Fibroblast of lung (primary cell): Measurements from ENCODE around the gene ARMC5. TPM values are rescaled to one million over a fixed set of nuclear protein-coding genes. Genes with fewer than 3 reads are reported as not detected.

Experiments used
- DNase-seq, 2 donors: peaks; one replicate each; pipeline versions ENCODE4 v3.0.0 to v3.0.0-alpha.2; 2010; ENCODE audit warnings: low read depth in 2 of 2
- H2AFZ ChIP-seq: 2 replicates; pipeline ENCODE4 v1.5.1; 2012; ENCODE audit warnings: low read length, control low read depth, inconsistent platforms
- H3K27ac ChIP-seq: 2 replicates; pipeline ENCODE4 v1.5.1; 2011; ENCODE audit warnings: low read length, control low read depth; ENCODE audit not compliant: insufficient read depth
- H3K27me3 ChIP-seq: 2 replicates; pipeline ENCODE4 v1.5.1; 2011; ENCODE audit warnings: mild to moderate bottlenecking, low read length; ENCODE audit not compliant: control insufficient read depth, insufficient read depth
- H3K36me3 ChIP-seq: 2 replicates; pipeline ENCODE4 v1.5.1; 2011; ENCODE audit warnings: low read length; ENCODE audit not compliant: control insufficient read depth, insufficient read depth
- H3K4me1 ChIP-seq: 2 replicates; pipeline ENCODE4 v1.5.1; 2011; ENCODE audit warnings: low read length; ENCODE audit not compliant: control insufficient read depth, insufficient read depth; ENCODE audit errors: extremely low read depth
- H3K4me2 ChIP-seq: 2 replicates; pipeline ENCODE4 v1.5.1; 2011; ENCODE audit warnings: low read length, control low read depth; ENCODE audit not compliant: insufficient read depth; ENCODE audit errors: extremely low read depth
- H3K4me3 ChIP-seq, 4 experiments: fragments of 200-600 bp in 1 of 4; sonication (generic) in 1 of 4; replicated peaks in 1 of 4; 2 replicates each; pipeline ENCODE4 v1.5.1; 2011 to 2016; ENCODE audit warnings: low read length in 4 of 4, low read depth in 3 of 4, mild to moderate bottlenecking in 3 of 4, control low read depth in 2 of 4, inconsistent platforms in 1 of 4, mixed read lengths in 1 of 4; ENCODE audit not compliant: insufficient read depth in 1 of 4; ENCODE audit errors: control extremely low read depth in 1 of 4
- H3K79me2 ChIP-seq: 2 replicates; pipeline ENCODE4 v1.5.1; 2012; ENCODE audit warnings: mild to moderate bottlenecking, low read length, inconsistent platforms; ENCODE audit not compliant: control insufficient read depth, insufficient read depth
- H3K9ac ChIP-seq: 2 replicates; pipeline ENCODE4 v1.5.1; 2011; ENCODE audit warnings: mild to moderate bottlenecking, low read length, control low read depth; ENCODE audit not compliant: insufficient read depth
- H3K9me3 ChIP-seq: 2 replicates; pipeline ENCODE4 v1.5.1; 2012; ENCODE audit warnings: low read depth, low read length; ENCODE audit not compliant: control insufficient read depth, insufficient read depth
- H4K20me1 ChIP-seq: 2 replicates; pipeline ENCODE4 v1.5.1; 2011; ENCODE audit warnings: low read length; ENCODE audit not compliant: control insufficient read depth, insufficient read depth; ENCODE audit errors: extremely low read depth
- EZH2 ChIP-seq: IDR thresholded peaks from 2 replicates; pipeline ENCODE4 v1.5.1; 2012; ENCODE audit warnings: low read length, control low read depth, mild to moderate bottlenecking; ENCODE audit errors: missing control alignments
- polyA plus RNA-seq, 2 donors: library from polyadenylated mRNA; depleted of rRNA in 1 of 2; stranded (reverse) in 1 of 2; unstranded in 1 of 2; fragments of >200 nt; gene quantifications; 2 replicates each; pipeline ENCODE4 v1.2.1, GENCODE V29; 2011 to 2012; ENCODE audit warnings: missing spikeins in 1 of 2
- total RNA-seq: library from RNA; depleted of rRNA; stranded (reverse); fragments of >200 nt; gene quantifications from 2 replicates; pipeline ENCODE4 v1.2.1, GENCODE V29; 2014
- TF ChIP-seq, protein P1 (sequence below), 2 donors: IDR thresholded peaks in 1 of 2; conservative IDR thresholded peaks in 1 of 2; 1 replicate in 1 of 2; 2 replicates in 1 of 2; pipeline ENCODE4 v1.5.1; 2011 to 2012; ENCODE audit warnings: low read length in 2 of 2, control low read depth in 1 of 2, inconsistent platforms in 1 of 2, low read depth in 1 of 2, mild to moderate bottlenecking in 1 of 2

Gene ARMC5
- total and polyA plus RNA-seq, 2 donors (not counting 1 experiment from before 2014, with no cell fraction given) = 1.7 to 5.6 TPM

DNA sequence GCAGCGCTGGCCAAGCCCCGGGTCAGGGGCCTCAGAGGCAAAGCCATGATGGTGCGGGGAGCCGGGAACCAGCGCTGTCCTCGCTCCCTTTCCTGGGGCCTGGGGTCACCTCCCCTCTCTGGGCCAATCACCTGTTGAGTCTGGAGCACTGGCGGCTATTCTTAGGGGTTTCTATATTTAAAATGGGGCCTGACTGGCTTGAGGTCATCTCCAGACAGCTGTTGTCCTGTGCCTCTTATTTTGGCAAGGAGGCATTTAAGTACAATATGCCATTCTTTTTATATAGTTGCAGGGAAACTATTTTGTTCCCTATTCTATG lies 31.1 kb upstream of the ARMC5 start, which contains the start of gene COX6A2:
COX6A2 (minus strand) TSS at position 82 of the 319 bp plus-strand sequence; CDS start at position 47, 35 bp downstream.
- H3K27me3 ChIP-seq = no peaks in the 10 kb centered on the region
- H3K36me3 ChIP-seq = no peaks in the 10 kb centered on the region
- no peak within 1 kb of the TSS for H2AFZ ChIP-seq
- no peaks in the 10 kb centered on the region for H3K9me3 ChIP-seq
- no peaks in the 10 kb centered on the region for H4K20me1 ChIP-seq
- no peak within 1 kb of the TSS for H3K27ac ChIP-seq
- no peak within 1 kb of the TSS for H3K9ac ChIP-seq
- no peak for DNase-seq
- H3K79me2 ChIP-seq = no peaks in the 10 kb centered on the region
- H3K4me3 ChIP-seq = peak within 1 kb of the TSS in 1 of 4 experiments; percentile 33
- no peak within 1 kb of the TSS for H3K4me2 ChIP-seq
- TF ChIP-seq EZH2 = no peak
- TF ChIP-seq, protein P1, sequence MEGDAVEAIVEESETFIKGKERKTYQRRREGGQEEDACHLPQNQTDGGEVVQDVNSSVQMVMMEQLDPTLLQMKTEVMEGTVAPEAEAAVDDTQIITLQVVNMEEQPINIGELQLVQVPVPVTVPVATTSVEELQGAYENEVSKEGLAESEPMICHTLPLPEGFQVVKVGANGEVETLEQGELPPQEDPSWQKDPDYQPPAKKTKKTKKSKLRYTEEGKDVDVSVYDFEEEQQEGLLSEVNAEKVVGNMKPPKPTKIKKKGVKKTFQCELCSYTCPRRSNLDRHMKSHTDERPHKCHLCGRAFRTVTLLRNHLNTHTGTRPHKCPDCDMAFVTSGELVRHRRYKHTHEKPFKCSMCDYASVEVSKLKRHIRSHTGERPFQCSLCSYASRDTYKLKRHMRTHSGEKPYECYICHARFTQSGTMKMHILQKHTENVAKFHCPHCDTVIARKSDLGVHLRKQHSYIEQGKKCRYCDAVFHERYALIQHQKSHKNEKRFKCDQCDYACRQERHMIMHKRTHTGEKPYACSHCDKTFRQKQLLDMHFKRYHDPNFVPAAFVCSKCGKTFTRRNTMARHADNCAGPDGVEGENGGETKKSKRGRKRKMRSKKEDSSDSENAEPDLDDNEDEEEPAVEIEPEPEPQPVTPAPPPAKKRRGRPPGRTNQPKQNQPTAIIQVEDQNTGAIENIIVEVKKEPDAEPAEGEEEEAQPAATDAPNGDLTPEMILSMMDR (conservative IDR thresholded peaks at IDR 0.05 in 1 of 2, IDR thresholded peaks at IDR 0.05 in 1 of 2; ENCODE audit: low read depth in 1 of 2, low read length in 2 of 2) = no peak
- no peaks in the 10 kb centered on the region for H3K4me1 ChIP-seq

DNA sequence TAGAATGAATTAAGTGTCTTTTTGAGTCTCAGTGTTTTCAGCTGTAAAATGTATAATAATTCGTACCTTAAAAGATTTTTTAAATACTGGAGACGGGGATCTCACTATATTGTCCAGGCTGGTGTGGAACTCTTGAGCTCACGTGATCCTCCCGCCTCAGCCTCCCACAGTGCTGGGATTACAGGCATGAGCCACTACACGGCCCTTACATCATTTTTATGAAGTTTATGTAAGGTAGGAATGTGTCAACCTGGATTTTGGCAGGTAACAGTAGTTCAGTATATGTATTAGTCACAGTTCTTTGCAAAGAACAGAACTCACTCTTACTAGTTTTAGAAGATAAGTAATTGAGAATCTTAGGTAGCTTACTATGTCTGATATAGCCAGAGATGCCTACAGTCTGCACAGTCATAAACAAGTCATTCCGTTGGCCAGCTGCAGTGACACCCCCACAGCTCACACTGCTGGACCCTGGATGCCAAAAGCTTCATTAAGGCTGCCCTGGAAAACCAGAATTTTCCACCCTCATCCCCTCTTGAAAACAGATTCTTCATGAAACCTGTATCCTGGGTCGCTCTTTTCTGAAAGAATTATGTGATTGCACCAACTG lies 30.6 kb upstream of the ARMC5 start:
- no peaks in the 10 kb centered on the region for H3K4me1 ChIP-seq
- no peaks in the 10 kb centered on the region for H3K27me3 ChIP-seq
- no peak overlapping the region for H3K4me2 ChIP-seq
- no peak for DNase-seq
- TF ChIP-seq, protein P1 (conservative IDR thresholded peaks at IDR 0.05 in 1 of 2, IDR thresholded peaks at IDR 0.05 in 1 of 2; ENCODE audit: low read depth in 1 of 2, low read length in 2 of 2) = no peak
- TF ChIP-seq EZH2 = no peak
- no peaks in the 10 kb centered on the region for H3K79me2 ChIP-seq
- H3K36me3 ChIP-seq = no peaks in the 10 kb centered on the region
- H4K20me1 ChIP-seq = no peaks in the 10 kb centered on the region
- no peak overlapping the region for H3K27ac ChIP-seq
- no peak overlapping the region for H3K4me3 ChIP-seq
- H3K9ac ChIP-seq = no peak overlapping the region
- H2AFZ ChIP-seq = no peak overlapping the region
- no peaks in the 10 kb centered on the region for H3K9me3 ChIP-seq

DNA sequence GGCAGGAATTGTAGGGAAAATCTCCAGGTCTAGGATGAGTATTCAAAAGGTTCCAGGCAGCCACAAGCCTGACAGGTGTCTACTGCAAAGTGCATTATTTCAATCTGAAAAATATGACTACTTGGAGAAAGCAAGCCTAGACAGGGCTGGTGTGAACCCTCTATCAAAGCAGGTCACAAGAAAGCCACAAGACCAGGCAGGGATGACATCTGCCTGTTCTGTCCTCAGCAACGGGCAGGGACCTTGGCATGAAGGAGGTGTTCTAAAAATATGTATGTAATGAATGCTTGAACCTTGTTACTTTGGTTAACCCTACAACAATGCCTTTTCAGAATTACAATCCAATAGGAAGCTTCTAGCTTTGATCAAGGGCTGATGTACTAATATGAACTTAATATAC lies 30.0 kb upstream of the ARMC5 start:
- no peak overlapping the region for H3K4me3 ChIP-seq
- H2AFZ ChIP-seq = no peak overlapping the region
- H3K27me3 ChIP-seq = no peaks in the 10 kb centered on the region
- TF ChIP-seq, protein P1 (conservative IDR thresholded peaks at IDR 0.05 in 1 of 2, IDR thresholded peaks at IDR 0.05 in 1 of 2; ENCODE audit: low read depth in 1 of 2, low read length in 2 of 2) = no peak
- no peak for TF ChIP-seq EZH2
- H4K20me1 ChIP-seq = no peaks in the 10 kb centered on the region
- no peak overlapping the region for H3K27ac ChIP-seq
- H3K9ac ChIP-seq = no peak overlapping the region
- DNase-seq = no peak
- no peaks in the 10 kb centered on the region for H3K4me1 ChIP-seq
- H3K36me3 ChIP-seq = no peaks in the 10 kb centered on the region
- H3K79me2 ChIP-seq = no peaks in the 10 kb centered on the region
- no peaks in the 10 kb centered on the region for H3K9me3 ChIP-seq
- no peak overlapping the region for H3K4me2 ChIP-seq
